Measurements from ENCODE around the gene GALNT2. TPM values are rescaled to one million over a fixed set of nuclear protein-coding genes. Genes with fewer than 3 reads are reported as not detected.

GALNT2 gene
- total and polyA plus RNA-seq, 3 experiments from 2014 or later: 15.7 to 69.0 (median 65.6) TPM

- H3K4me1 Mint-ChIP-seq: peaks cover 29 to 76% (median 32%) of the 10 kb centered on the region in 3 donors
- no peaks in the 10 kb centered on the region for H3K9me3 Mint-ChIP-seq
- DNase-seq: no peak
- no peaks in the 10 kb centered on the region for H3K27me3 ChIP-seq (ENCODE audit: insufficient read depth, low read length, poor library complexity, severe bottlenecking)
- no peak overlapping the region for H3K4me3 ChIP-seq (ENCODE audit: low read length)
- H3K4me3 Mint-ChIP-seq: no peak overlapping the region
- ChIA-PET CTCF (no interaction called here), POLR2A (no interaction called here)
- no peaks in the 10 kb centered on the region for H3K36me3 ChIP-seq (ENCODE audit: insufficient read depth, low read length)
- no peak overlapping the region for H3K27ac ChIP-seq (ENCODE audit: low read depth, low read length)
- H3K4me1 ChIP-seq (ENCODE audit: insufficient read depth, low read length): no peaks in the 10 kb centered on the region
- H3K27ac Mint-ChIP-seq: peak overlapping the region in 1 of 8 donors; percentile 50
- no peaks in the 10 kb centered on the region for H3K27me3 Mint-ChIP-seq
- H3K36me3 Mint-ChIP-seq: peaks cover 0 to 12% (median 0%) of the 10 kb centered on the region in 3 donors
- H3K9me3 ChIP-seq (ENCODE audit: low read length): no peaks in the 10 kb centered on the region
These were observed 69.7 kb downstream of the GALNT2 start for GRCh38 chr1:230136453-230137336.

DNA sequence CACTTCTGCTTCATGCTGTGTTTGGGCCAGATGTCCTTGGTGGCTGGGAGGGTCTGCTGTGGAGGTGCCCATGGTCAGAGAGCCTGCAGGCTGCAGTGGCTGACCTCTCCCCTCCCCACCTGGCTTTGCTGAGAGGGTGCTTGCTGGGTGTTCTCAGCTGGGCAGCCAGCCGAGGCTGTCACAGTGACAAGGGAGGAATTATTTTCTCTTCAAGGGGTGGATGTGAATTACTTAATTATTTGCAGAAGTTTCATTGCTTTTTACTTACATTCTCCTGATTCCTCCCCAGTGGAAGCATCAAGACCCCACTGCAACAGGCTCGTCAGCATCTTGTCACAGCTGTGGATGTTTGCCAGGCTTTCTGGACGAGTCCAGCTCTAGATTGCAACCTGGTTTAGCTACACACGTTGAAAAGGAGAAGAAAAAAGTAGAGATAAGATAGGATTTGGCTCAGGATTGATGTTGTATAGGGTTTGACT is 70.3 kb downstream of the GALNT2 start:
- CTCF ChIA-PET: no interaction called here

GRCh38 chr1:230138561-230139239 is 71.7 kb downstream of the GALNT2 start:
- no peaks in the 10 kb centered on the region for H3K4me1 ChIP-seq (ENCODE audit: insufficient read depth, low read length)
- no peaks in the 10 kb centered on the region for H3K36me3 ChIP-seq (ENCODE audit: insufficient read depth, low read length)
- H3K4me1 Mint-ChIP-seq: peaks cover 13 to 71% (median 25%) of the 10 kb centered on the region in 3 donors
- no peaks in the 10 kb centered on the region for H3K9me3 Mint-ChIP-seq
- no peak overlapping the region for H3K4me3 ChIP-seq (ENCODE audit: low read length)
- ChIA-PET POLR2A (interaction anchor here (0.7 kb wide), 1 partner anchor 8 kb away, joined by 6 read pairs; no protein-coding TSS in a partner anchor), CTCF (no interaction called here)
- peaks cover 0 to 12% (median 0%) of the 10 kb centered on the region in 3 donors for H3K36me3 Mint-ChIP-seq
- H3K27me3 Mint-ChIP-seq: no peaks in the 10 kb centered on the region
- H3K27ac Mint-ChIP-seq: no peak overlapping the region
- H3K27ac ChIP-seq (ENCODE audit: low read depth, low read length): no peak overlapping the region
- DNase-seq: no peak
- H3K27me3 ChIP-seq (ENCODE audit: insufficient read depth, low read length, poor library complexity, severe bottlenecking): no peaks in the 10 kb centered on the region
- H3K4me3 Mint-ChIP-seq: no peak overlapping the region
- H3K9me3 ChIP-seq (ENCODE audit: low read length): no peaks in the 10 kb centered on the region

More for the DNA sequence above, 70.3 kb downstream of the GALNT2 start:
- Histone ChIP-seq H3K27me3 (ENCODE audit: insufficient read depth, low read length, poor library complexity, severe bottlenecking) (no peaks in the 10 kb centered on the region), H3K27ac (ENCODE audit: low read depth, low read length) (no peak overlapping the region), H3K4me3 (ENCODE audit: low read length) (no peak overlapping the region), H3K4me1 (ENCODE audit: insufficient read depth, low read length) (no peaks in the 10 kb centered on the region), H3K9me3 (ENCODE audit: low read length) (no peaks in the 10 kb centered on the region), H3K36me3 (ENCODE audit: insufficient read depth, low read length) (no peaks in the 10 kb centered on the region)
- H3K27me3 Mint-ChIP-seq: no peaks in the 10 kb centered on the region
- H3K27ac Mint-ChIP-seq: no peak overlapping the region
- no peak overlapping the region for H3K4me3 Mint-ChIP-seq
- H3K4me1 Mint-ChIP-seq: peaks cover 25 to 72% (median 26%) of the 10 kb centered on the region in 3 donors
- H3K9me3 Mint-ChIP-seq: no peaks in the 10 kb centered on the region
- POLR2A ChIA-PET: no interaction called here
- no peak for DNase-seq
- H3K36me3 Mint-ChIP-seq: peaks cover 0 to 12% (median 0%) of the 10 kb centered on the region in 3 donors

DNA sequence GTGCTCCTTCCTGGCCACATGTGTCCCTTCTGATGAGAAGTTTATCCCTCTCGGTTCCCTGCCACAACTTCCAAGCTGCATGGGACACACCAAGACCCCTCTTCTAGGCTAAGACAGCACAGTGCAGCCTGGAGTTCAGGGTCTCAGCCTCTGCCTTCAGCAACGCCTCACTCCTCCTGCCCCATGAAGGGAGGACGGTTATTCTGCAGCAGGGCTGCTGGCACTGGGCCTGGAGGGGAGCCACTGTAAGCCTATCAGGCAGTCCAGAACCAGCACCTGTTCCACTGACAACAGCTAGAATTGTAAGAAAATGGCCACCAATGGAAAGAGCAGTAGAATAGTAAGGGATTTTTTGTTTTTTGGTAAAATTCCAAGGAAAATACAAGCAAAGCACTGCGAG is 72.3 kb downstream of the GALNT2 start:
- ChIA-PET CTCF (no interaction called here), POLR2A (no interaction called here)
- no peaks in the 10 kb centered on the region for H3K27me3 ChIP-seq (ENCODE audit: insufficient read depth, low read length, poor library complexity, severe bottlenecking)
- no peaks in the 10 kb centered on the region for H3K4me1 ChIP-seq (ENCODE audit: insufficient read depth, low read length)
- no peak overlapping the region for H3K4me3 ChIP-seq (ENCODE audit: low read length)
- H3K9me3 ChIP-seq (ENCODE audit: low read length): no peaks in the 10 kb centered on the region
- peak overlapping the region in 1 of 8 donors; percentile 31 for H3K27ac Mint-ChIP-seq
- no peaks in the 10 kb centered on the region for H3K36me3 ChIP-seq (ENCODE audit: insufficient read depth, low read length)
- H3K4me3 Mint-ChIP-seq: no peak overlapping the region
- H3K9me3 Mint-ChIP-seq: no peaks in the 10 kb centered on the region
- H3K27ac ChIP-seq (ENCODE audit: low read depth, low read length): no peak overlapping the region
- no peak for DNase-seq
- H3K4me1 Mint-ChIP-seq: peaks cover 18 to 72% (median 26%) of the 10 kb centered on the region in 3 donors
- no peaks in the 10 kb centered on the region for H3K27me3 Mint-ChIP-seq
- H3K36me3 Mint-ChIP-seq: peaks cover 0 to 12% (median 0%) of the 10 kb centered on the region in 3 donors

- H3K4me3 ChIP-seq (ENCODE audit: low read length): no peak overlapping the region
- ChIA-PET CTCF (no interaction called here), POLR2A (no interaction called here)
- Mint-ChIP-seq H3K4me3 (no peak overlapping the region), H3K9me3 (no peaks in the 10 kb centered on the region), H3K27me3 (no peaks in the 10 kb centered on the region), H3K27ac (peak overlapping the region in 2 of 8 donors; percentile 31 to 87), H3K36me3 (peaks cover 0 to 12% (median 0%) of the 10 kb centered on the region in 3 donors), H3K4me1 (peaks cover 22 to 72% (median 26%) of the 10 kb centered on the region in 3 donors)
- no peak for DNase-seq
- H3K4me1 ChIP-seq (ENCODE audit: insufficient read depth, low read length): no peaks in the 10 kb centered on the region
- H3K9me3 ChIP-seq (ENCODE audit: low read length): no peaks in the 10 kb centered on the region
- H3K36me3 ChIP-seq (ENCODE audit: insufficient read depth, low read length): no peaks in the 10 kb centered on the region
- H3K27ac ChIP-seq (ENCODE audit: low read depth, low read length): no peak overlapping the region
- no peaks in the 10 kb centered on the region for H3K27me3 ChIP-seq (ENCODE audit: insufficient read depth, low read length, poor library complexity, severe bottlenecking)
These were observed 72.7 kb downstream of the GALNT2 start for GRCh38 chr1:230139741-230140140.

DNA sequence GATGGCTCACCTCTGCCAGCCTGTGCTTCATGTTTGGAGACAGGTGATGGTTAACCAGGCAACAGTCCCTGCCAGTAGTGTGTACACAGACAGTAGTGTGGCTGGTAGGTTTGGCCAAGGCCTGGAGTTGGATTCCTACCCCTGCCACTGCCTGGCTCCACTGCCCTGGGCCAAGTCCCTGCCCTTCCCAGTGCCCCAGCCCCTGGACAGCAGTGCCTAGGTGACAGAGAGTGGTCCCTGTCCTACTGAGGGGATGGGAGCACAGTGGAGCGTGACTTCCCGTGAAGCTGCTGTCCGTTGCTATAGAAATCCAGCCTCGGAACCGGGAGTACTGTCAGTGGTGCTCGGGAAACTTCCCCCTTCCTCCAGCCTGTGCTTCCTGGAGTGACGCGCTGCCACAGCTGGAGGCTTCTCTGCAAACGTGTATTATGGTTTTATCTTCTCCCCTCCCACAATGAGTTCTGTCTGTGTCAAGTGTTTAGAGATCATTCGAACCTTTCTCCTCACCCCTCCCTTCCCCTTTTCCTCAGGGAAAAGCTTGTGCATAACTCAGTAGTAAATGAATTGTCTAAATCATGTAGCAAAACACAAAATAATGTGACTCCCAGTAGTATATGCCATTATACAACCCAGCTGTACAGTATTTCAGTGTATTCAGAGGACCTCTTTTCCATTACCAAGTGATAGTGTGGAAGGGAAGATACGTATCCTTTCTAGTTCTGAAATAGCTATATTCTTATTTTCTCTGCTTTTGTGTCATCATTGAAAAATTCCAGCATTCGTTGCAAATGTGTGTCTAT is 73.4 kb downstream of the GALNT2 start:
- H3K27ac Mint-ChIP-seq: no peak overlapping the region
- CTCF ChIA-PET: no interaction called here
- H3K36me3 Mint-ChIP-seq: peaks cover 0 to 12% (median 0%) of the 10 kb centered on the region in 3 donors
- H3K36me3 ChIP-seq (ENCODE audit: insufficient read depth, low read length): no peaks in the 10 kb centered on the region
- H3K27me3 ChIP-seq (ENCODE audit: insufficient read depth, low read length, poor library complexity, severe bottlenecking): no peaks in the 10 kb centered on the region
- H3K4me3 Mint-ChIP-seq: no peak overlapping the region
- DNase-seq: no peak
- POLR2A ChIA-PET: no interaction called here
- H3K4me1 ChIP-seq (ENCODE audit: insufficient read depth, low read length): peaks cover 4% of the 10 kb centered on the region
- H3K9me3 ChIP-seq (ENCODE audit: low read length): no peaks in the 10 kb centered on the region
- peaks cover 26 to 72% (median 28%) of the 10 kb centered on the region in 3 donors for H3K4me1 Mint-ChIP-seq
- no peaks in the 10 kb centered on the region for H3K27me3 Mint-ChIP-seq
- no peak overlapping the region for H3K27ac ChIP-seq (ENCODE audit: low read depth, low read length)
- no peaks in the 10 kb centered on the region for H3K9me3 Mint-ChIP-seq
- no peak overlapping the region for H3K4me3 ChIP-seq (ENCODE audit: low read length)

DNA sequence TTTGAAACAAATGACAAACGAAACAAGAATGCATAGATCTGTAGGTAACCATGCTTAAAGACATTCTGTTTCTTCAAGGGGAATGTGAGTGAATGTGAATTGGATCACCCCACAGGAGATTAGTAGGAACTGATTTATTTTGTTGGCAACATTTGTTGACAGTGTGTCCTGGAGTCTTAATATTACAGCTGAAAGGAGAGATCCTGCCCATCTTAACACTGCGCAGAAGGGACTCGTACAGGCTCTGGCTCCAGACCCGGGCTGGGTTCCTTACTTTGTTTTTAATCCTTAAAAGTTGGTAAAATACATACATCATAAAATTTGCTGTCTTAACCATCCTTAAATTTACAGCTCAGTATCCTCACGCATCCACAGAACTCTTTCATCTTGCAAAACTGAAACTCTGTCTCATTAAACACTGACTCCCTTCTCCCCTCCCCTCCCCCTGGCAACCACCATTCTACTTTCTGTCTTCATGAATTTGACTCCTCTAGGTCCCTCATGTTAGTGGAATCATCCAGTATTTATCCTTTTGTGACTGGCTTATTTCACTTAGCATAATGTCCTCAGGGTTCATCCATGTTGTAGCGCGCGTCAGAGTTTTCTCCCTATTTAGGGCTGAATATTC is 74.1 kb downstream of the GALNT2 start:
- Histone ChIP-seq H3K36me3 (ENCODE audit: insufficient read depth, low read length) (no peaks in the 10 kb centered on the region), H3K4me3 (ENCODE audit: low read length) (no peak overlapping the region), H3K27ac (ENCODE audit: low read depth, low read length) (no peak overlapping the region), H3K4me1 (ENCODE audit: insufficient read depth, low read length) (peaks cover 5% of the 10 kb centered on the region), H3K9me3 (ENCODE audit: low read length) (no peaks in the 10 kb centered on the region), H3K27me3 (ENCODE audit: insufficient read depth, low read length, poor library complexity, severe bottlenecking) (no peaks in the 10 kb centered on the region)
- no peak for DNase-seq
- no peaks in the 10 kb centered on the region for H3K27me3 Mint-ChIP-seq
- ChIA-PET POLR2A (no interaction called here), CTCF (no interaction called here)
- no peaks in the 10 kb centered on the region for H3K9me3 Mint-ChIP-seq
- H3K36me3 Mint-ChIP-seq: peaks cover 0 to 12% (median 0%) of the 10 kb centered on the region in 3 donors
- no peak overlapping the region for H3K4me3 Mint-ChIP-seq
- H3K27ac Mint-ChIP-seq: peak overlapping the region in 1 of 8 donors; percentile 12
- H3K4me1 Mint-ChIP-seq: peaks cover 34 to 72% (median 35%) of the 10 kb centered on the region in 3 donors
